NCI-H2196 (cell line): ENCODE data around the gene TELO2.
A peak's percentile ranks its signal among the peaks of the same experiment; 100 is the strongest.

ENCODE experiments used
- DNase-seq: peaks from one replicate; lab custom pipeline; 2025; ENCODE audit not compliant: unreplicated experiment; lab: John Stamatoyannopoulos, UW

Gene TELO2

DNA sequence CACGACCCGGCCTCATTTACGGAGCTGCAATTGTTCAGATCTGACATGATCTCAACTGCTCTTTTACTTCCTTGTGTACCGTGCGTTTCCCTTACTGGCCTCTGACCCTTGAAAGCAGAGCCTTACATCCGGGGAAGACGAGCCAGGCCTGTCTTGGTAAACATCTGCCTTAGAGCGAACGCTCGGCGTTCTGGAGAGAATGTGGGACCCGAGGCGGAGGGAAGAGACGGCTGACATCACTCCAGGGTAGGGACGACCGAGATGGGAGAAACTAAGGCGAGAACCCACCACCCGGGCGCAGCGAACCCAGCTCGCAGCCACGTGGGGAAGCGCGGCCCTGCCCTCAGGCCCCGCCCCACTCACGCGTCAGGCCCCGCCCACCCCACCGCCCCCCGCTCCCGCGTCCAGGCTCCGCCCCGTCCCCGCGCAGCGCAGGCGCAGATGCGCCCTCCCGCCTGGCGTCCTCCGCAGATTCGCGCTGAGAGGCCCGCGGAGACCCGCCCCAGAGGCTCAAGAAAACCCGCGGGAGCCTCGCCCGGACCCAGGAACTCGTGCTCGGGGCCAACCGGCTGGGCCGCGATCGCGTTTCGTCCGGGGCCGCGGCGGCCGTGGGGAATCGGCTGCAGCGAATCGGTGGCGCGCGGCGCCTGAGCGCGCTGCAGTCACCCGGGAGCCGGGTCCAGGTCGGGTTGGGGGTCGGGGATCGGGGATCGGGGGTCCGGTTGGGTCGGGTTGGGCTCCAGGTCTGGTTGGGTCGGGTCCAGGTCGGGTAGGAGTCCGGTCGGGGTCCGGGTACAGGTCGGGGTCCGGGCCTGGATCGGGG lies at the start of gene TELO2:
Gene TELO2 (plus strand): TSS at position 438 of the 823 bp plus-strand sequence. CDS start 922 bp downstream, outside the sequence.
- DNase-seq, result peak; percentile 92

DNA sequence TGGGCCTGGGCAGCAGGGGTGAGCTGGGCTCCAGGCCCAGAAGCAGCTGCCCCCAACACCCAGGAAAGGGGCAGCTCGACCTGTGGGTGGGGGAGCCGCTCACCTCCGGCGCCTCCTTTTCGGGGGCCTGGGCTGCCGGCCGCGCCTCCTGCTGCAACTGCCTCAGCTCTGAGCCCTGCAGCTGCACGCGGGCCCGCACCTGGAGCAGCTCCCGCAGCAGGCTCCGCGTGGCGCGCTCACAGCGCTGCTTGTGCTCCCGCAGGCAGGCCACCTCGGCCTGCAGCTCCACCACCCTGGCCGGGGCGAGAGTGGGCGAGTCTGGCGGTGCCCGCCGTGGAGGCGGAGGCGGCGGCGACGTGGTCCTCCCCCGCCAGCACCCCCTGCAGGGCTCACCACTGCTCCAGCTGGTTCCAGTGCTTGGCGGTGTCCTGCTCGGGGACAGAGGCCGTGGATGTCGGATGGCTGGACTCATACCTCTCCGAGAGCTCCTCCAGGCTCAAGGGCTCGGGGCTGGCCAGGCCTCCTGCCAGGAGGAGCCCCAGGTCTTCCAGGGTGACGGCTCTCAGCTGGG lies 49.7 kb upstream of the TELO2 start:
- DNase-seq, result no peak

DNA sequence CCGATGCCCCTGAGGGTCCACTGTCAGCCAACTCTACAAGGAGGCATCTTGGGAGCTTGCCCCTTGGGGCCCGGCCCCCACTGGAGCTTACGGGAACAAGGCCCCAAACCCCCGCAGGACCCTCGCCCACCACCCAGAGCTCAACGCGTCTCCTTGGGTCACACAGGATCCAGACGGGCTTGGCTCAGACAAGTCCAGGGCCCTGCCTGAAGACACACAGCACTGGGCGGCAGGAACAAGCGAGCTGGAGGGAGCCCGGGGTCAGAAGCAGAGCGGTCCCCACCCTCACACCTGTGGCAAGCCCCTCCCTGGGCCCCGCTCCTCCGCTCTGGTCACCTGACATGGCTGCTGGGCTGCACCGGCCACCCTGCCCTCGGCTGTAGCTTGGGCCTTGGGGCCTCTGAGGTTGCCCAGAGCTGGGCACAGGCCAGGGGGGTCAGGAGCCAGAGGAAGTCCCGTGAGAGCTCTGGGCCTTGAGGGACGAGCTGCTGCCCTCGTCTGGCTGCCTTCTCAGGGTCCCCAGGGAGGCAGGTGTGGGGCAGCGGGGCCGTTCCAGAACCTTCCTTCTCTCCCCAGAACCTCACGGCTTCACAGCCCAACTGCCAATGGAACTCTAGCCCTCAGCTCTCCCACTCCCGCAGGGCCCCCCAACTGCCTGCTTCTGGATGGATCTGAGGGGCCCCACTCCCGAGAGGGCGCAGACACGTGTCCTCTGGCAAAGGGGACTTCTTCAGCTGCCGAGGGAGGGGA lies 49.0 kb upstream of the TELO2 start, which contains the start of gene CCDC154:
Gene CCDC154 (minus strand): TSS at position 577 of the 750 bp plus-strand sequence. CDS start 234 bp downstream, at position 343.
- no peak for DNase-seq

DNA sequence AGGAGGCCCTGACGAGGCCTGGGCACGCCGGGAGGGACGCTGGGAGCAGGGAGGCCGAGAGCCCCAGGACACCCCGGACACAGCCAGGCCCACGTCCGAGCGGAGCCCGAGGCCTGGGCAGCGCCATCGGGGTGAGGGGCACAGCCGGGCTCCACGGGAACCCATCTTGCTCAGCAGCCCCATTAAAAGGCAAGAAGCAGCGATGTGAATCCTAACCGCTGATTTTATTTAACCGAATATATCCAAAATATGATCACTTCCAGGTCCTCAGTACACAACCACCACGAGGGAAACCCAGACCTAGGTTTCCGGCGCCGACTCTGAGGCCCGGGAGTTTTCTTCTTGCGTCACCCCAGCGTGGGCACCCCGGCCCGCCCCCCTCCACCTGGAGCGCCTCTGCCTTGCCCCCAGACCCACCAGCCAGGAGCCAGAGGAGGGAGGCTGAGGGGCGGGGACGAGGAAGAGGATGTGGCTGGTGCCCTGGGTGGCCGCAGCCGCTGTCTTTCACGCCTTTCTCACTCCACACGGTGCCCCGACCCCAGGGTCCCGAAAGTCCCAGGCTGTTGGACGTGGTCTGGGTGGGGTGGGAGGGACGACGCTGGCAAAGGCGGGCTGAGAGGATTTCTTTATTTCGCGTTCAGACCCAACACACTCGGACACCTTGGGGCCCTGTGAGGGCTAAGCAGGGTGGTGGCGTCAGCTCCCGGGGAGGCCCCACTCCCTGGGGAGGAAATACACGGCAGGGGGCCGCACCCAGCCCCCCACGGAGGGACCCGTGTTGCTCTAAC lies 48.2 kb upstream of the TELO2 start:
- no peak for DNase-seq

DNA sequence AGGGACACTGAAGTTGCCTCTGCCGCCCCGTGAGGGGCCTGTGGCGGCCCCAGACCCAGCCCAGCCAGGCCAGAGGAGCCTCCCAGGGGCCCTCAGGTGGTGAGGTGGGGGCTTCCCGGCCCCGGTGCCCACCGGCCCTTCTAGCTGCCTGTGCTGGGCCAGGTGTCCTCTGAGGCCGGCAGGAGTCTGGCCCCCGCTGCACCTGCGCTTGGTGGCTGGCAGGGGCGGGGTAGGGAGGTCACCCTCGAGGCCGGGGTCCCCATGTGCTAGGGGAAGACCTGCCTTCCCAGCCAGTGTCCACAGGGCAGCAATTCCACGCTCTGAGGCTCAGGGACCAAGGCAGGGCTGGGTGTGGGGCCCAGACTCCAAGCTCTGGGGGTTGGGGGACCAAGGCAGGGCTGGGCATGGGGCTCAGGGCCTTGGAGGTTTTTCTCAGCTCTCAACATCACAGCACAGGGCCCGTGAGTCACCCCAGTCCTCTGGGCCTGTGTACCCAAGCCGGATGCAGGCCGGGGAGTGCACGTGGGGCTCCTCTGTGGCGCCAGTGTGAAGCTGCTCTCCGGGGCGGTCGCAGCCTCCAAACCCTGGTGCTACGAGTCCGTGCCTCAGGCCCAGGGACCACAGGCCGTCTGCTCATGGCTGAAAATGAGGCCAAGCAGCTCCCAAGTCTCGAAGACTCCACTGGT lies 47.5 kb upstream of the TELO2 start:
- DNase-seq, result no peak

DNA sequence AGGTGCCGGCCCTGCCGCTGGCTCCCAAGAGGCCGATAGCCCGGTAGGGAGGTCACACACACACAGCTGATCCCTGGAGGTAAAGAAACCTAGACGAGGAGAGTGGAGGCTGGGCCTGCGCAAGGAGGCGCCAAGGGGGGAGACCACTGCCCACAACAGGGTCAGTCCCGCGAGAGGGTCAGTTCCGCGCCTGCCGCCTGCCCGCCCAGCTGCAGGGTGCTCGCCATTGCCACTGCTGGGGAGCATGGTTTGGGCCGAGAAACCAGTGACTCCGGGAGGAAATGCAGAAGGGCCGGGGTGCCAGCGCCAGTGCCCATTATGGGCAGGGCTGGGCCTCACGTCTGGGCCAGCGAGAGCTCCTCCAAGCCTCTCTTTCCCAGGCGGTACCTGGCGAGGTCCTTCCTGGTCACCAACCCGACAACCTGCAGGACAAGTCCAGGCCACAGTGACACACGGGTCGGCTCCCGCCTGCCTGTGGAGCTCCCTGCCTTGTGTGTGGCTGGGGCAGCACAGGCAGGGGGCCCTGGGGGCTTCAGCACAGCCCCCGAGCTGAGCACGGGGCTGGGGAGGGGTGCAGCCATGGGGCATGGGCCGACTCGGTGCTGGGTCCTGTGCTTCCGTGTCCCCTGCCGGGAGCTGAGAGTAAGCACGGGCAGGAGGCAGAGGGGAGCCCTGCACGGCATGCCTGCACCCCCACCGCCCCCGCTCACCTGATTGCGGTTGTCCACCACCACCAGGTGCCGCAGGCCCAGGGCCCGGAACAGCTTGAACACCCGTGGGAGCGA lies 46.7 kb upstream of the TELO2 start:
- DNase-seq, result no peak

DNA sequence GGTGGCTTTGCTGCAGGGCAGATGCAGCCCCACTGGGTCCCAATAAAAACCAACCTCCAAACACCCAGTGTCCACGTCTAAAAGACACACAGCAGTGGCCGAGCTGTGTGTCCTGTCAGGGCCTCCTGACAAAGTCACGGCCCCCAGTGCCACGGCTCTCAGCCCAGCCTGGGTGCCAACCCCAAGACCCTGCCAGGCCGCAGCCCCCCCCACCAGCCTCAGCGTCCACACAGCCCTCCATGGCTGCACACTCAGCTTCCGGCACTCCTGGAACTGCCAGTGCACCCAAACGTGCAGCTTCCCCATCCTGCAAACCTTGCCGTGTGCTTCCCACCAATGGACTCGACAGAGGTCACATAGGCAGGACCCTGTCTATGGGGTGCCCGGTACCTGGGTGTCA lies 45.2 kb upstream of the TELO2 start:
- DNase-seq, result no peak

DNA sequence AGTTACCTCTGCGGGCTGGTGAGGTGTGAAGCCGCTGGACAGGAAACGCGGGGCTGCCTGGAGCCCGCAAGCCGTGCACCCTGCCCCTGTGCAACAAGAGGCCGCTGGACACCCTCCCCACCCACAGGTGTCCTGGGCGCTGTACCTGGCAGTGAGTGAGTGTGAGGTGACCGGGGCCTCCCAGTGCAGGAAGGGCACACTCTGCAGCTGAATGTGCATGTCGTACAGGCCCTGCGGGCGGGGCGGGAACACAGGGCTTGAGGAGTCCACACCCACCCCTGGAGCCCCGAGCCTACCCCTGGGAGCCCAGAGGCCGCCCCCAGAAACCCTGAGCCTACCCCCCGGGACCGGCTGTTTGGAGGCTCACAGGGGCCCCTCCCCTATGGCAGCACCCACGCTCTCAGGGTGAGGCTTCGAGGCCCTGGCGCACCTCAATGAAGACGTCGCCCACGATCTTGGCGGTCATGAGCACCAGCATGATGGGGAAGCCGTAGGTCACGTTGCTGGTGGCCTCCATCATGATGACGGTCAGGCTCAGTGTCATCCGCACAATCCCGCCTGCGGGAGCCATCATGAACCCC lies 44.5 kb upstream of the TELO2 start:
- DNase-seq, result no peak

DNA sequence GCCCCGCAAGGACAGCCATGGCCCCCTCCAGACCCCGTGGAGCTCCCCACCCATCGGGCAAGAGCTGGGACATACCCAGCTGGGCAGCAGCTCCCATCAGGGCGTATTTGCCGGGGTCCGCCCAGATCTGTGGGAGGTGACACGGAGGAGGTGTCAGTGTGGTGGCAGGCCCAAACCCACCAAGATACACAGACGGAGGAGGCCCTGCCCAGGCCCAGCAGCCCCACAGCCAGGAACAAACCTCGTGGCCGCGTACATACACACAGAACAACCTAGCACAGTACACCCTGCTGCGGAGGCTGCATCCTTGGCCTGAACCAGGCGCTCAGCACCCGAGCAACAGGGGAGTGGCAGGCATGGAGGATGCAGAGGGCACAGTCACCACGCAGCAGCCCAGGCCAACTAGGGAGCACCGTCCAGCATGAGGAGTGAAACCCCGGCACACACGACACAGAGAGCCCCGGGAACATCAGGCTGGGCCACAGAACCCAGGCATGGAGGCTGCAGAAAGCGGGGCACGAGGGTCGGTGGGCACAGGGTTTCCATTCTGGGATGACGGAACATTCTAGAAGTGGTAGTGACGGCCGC lies 43.9 kb upstream of the TELO2 start:
- DNase-seq, result no peak

DNA sequence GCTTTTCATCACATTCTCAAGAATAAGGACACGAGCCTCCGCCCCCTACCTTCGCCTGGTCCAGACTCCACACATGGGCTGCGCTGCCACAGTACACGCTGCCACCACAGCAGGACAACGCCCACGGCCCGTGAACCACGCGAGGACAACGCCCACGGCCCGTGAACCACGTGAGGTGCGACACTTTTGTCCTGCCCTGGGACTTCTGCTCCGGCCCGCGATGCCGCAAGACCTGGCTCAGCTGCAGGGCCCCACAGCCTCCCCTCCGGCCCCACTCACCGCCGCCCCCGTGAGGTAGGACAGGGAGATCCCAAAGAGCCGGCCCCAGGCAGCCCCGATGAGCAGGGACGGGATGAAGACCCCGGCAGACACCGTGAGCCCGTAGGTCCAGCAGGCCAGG lies 42.9 kb upstream of the TELO2 start:
- no peak for DNase-seq

DNA sequence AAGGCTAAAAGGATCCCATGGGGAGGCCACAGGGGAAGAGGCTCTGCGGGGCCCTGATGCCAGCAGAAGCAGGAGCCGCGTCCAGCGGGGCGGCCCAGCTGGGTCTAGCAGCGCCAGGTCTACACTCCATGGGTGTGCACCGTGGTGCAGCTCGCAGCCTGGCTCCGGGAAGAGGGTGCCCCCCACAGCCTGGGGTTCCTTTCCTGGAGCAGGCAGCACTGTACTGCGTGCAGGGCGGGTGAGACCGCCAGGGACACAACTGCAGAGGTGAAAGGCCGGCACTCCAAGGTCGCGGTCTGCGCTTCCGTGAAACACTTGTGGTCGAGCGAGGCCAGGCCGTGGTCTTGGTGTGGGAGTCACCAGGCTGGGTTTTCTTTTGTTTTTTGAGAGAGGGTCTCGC lies 42.3 kb upstream of the TELO2 start:
- no peak for DNase-seq

DNA sequence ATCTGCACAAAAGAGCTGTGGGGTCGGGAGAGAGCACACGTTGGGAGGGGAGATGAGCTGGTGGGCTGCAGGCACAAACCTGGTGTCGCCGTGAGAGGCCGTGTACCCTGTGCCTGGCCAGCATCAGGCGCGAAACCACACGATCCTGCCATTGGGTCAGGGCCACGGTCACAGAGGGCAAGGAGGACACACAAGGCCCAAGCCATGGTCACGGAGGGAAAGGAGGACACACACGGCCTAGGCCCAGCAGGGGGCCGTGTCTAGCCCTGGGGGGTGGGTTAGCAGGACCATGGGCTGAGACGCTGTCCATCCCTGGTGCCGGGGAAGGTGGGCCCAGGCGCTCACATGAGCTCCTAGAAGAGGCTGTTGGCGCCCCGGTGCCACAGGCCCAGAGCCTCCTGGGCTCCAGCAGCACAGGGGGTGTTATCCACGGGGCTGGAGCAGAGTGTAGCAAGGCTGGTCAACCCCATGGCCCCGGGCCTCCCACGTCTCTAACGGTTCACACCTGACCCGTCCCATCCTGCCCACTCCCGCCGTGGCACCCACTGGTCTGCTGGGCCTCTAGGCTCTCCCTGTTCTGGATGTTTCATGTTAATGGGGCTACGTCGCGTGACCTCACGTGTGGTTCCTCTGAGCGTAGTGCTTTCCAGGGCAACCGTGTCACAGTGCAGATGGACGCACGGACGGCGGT lies 41.3 kb upstream of the TELO2 start:
- DNase-seq, result no peak

DNA sequence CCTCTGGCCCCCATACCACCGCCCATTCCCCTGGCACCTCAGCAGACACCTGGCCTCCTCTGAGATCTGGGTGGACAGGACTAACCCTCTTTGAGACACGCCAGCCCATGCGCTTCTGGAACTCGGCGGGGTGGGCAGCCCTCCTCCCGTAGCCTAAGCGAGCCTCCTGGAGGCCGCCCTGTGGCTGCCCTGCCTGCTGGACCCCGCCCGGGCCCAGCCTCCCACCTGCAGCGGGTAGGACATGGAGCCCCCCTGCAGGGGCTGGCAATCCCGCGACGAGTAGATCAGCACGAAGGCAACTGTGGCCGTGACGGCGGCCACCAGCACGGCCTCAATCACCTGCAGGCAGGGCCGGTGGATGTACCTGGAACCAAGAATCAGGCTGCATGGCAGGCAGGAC lies 40.6 kb upstream of the TELO2 start:
- no peak for DNase-seq

DNA sequence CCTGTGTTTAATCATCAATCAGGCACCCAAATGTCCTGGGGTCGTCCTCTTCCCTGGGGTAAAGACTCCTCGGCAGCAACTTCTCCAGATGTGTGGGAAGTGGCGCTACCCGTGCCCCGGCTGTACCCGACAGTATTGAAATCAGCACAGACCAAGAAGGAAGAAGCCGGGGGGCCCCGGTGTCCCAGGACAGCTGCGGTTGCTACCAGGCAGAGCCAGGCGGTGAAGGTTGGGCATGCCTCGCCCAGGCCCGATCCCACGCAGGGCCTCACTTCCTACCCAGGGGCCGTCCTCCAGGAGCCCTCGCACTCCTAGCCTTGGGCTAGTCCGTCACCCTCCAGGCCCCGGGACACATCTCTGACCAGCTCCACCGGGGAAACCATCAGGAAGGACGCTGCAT lies 39.8 kb upstream of the TELO2 start:
- no peak for DNase-seq

DNA sequence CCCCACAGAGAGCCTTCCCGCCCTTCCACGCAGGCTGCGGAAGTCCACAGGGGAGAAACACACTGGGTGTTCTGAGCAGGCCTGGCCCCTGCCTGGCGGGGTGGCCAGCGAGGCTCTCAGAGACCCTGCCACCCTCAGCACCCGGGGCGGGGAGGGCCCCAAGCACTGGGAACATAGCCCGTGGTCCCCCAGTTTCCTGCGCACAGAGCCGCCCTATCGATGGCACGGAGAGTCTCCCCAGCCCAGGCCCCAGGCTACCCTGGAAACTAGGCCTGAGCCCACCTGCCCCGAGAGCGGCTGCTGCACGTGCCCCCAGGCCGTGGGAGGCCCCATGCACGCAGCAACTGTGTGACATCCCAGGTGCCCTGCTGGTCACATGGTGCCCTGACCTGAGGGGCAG lies 38.6 kb upstream of the TELO2 start:
- DNase-seq, result no peak

DNA sequence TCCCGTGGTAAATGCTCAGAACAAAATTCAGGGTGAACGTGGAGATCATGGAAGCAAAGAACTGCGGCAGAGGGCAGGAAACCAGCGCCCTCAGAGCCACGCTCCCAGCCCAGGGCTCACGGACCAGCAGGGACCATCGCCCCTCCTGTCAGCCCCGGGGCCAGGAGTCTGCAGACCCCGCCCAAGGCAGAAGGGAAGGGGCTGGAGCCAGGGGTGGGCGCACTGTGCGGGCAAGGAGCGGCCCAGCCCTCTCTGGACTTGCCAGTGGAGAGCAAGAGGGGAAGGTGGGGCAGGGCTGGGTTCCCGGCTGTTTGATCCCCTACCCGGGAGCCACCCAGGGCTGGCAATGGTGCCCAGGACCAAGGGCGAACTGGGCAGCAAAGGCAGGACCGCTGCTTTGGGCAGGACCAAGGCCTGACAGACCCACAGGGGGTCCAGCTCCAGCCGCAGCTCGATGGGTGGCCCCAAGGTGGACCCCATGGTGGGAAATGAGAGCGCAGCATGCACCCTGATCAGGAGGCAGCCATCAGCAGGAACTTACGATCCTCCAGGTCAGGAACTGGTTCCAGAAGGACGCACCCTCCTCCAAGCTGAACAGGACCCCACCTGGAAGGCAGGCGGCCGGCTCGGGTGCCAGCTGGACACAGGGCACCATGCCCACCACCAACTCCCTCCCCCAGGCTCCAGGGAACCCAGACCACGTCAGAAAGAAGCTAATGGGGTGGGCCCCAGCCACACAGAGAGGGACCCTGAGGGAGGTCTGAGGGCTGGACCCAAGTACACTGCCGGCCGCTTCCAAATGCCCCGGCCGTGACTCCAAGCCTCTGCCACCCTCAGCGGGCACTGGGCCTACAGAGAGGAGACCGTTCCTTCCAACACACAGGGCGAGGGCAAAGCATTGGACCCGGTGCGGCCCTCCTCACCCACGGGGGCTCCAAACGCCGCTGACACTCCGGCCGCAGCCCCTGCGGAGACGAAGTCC lies 37.7 kb upstream of the TELO2 start:
- DNase-seq, result no peak

DNA sequence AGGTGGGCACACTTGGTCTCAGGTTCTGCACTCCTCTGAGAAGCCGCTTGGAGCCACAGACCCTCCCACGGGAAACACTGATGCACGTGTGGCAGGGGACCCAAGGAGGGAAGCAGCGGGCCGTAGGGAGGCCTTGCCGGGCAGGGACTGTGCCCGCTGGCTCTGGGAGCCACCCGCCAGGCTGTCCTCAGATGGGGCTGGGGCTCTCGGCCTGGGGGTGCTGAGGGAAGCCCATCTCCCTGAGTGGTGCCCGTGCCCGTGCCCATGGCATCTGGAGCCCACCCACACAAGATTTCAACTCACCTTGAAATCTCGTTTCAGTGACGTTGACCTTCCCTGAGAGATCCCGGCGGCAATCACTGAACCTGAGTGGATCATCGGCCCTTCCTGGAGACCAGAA lies 36.2 kb upstream of the TELO2 start:
- DNase-seq, result no peak
